Stomach smooth muscle (tissue), 2 donors: Measurements from ENCODE around the gene EIF4G3.
"Not testable (repeated sequence)": the region's sequence is repeated elsewhere in the genome, so short reads cannot be mapped to it uniquely, and the experiment has no call there.

Experiments
- H3K27ac ChIP-seq: one replicate; pipeline ENCODE4 v1.7.0; 2013; ENCODE audit warnings: mild to moderate bottlenecking, low read length, inconsistent platforms
- H3K27me3 ChIP-seq, 2 donors: one replicate each; pipeline ENCODE4 v1.7.0; 2013; ENCODE audit warnings: low read length in 2 of 2; ENCODE audit not compliant: insufficient read depth in 2 of 2, control insufficient read depth in 1 of 2
- H3K36me3 ChIP-seq, 2 donors: one replicate each; pipeline ENCODE4 v1.7.0; 2013; ENCODE audit warnings: low read length in 2 of 2; ENCODE audit not compliant: control insufficient read depth in 2 of 2, insufficient read depth in 2 of 2
- H3K4me1 ChIP-seq: one replicate; pipeline ENCODE4 v1.7.0; 2013; ENCODE audit warnings: low read length; ENCODE audit not compliant: control insufficient read depth, insufficient read depth
- H3K4me3 ChIP-seq, 2 donors: one replicate each; pipeline ENCODE4 v1.7.0; 2013; ENCODE audit warnings: low read length in 2 of 2
- H3K9ac ChIP-seq, 2 donors: one replicate each; pipeline ENCODE4 v1.7.0; 2013; ENCODE audit warnings: low read length in 2 of 2, mild to moderate bottlenecking in 1 of 2
- H3K9me3 ChIP-seq, 2 donors: one replicate each; pipeline ENCODE4 v1.7.0; 2013; ENCODE audit warnings: low read length in 2 of 2; ENCODE audit not compliant: control insufficient read depth in 2 of 2
- donor health status: healthy.
- donor health status: Pancreatic carcinoma.

The EIF4G3 gene

DNA sequence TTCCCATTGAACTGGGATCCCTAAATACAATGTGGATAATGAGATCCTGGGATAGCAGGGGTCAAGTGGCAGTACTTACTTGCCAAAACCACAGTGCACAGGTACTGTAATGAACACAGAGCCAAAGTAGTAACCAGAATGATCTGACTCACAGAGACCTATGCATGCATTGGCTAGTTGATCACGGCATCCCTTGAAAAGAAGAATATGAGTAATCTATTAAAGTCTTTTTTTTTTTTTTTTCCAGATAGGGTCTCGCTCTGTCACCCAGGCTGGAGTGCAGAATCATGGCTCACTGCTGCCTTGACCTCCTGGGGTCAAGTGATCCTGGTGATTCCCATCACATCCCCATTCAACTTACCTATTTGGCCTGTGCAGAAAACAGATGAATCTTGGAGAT, 29.4 kb upstream of the EIF4G3 start:
- Histone ChIP-seq H3K4me1 (no peaks in the 10 kb centered on the region), H3K4me3 (no peak overlapping the region), H3K27ac (no peak overlapping the region), H3K9me3 (no peaks in the 10 kb centered on the region), H3K9ac (no peak overlapping the region), H3K27me3 (no peaks in the 10 kb centered on the region), H3K36me3 (no peaks in the 10 kb centered on the region)

DNA sequence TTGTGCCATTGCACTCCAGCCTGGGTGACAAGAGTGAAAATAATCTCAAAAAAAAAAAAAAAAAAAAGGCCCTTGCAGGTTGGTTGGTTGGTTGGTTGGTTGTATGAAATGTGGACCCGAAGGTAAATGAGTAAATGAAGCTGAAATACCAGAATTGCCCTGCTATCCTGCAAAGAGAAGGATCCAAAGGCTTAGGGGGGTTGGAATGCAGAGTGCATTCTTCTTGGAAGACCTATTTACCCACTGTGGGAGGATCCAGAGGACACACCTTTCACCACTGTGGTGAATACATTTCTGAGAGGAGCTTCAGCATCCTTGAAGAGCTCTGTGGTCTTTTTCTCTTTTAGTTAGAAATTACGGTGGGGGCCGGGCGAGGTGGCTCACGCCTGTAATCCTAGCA, 28.7 kb upstream of the EIF4G3 start:
- H3K9ac ChIP-seq = no peak overlapping the region
- no peak overlapping the region for H3K4me3 ChIP-seq
- H3K27ac ChIP-seq = no peak overlapping the region
- no peaks in the 10 kb centered on the region for H3K4me1 ChIP-seq
- no peaks in the 10 kb centered on the region for H3K9me3 ChIP-seq
- no peaks in the 10 kb centered on the region for H3K36me3 ChIP-seq
- no peaks in the 10 kb centered on the region for H3K27me3 ChIP-seq

DNA sequence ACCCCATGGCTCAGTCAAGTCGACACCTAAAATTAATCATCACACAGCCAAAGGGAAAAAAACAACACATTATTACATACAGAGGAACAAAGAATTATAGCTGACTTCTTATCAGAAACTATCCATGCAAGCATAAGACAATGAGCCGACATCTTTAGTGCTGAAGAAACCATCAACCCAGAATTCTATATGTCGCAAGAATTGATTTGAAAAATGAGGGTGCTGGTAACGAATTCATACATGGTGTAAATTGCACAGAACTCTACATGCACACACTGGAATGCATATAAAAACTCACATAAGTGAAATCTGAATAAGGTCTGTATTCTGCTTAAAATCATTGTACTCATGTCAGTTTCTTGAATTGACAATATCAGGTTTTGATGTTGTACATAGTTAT, 25.0 kb upstream of the EIF4G3 start:
- Histone ChIP-seq H3K4me1 (no peaks in the 10 kb centered on the region), H3K27ac (no peak overlapping the region), H3K36me3 (no peaks in the 10 kb centered on the region), H3K27me3 (peaks cover 3% of the 10 kb centered on the region in 2 donors), H3K4me3 (no peak overlapping the region), H3K9me3 (no peaks in the 10 kb centered on the region), H3K9ac (no peak overlapping the region)

DNA sequence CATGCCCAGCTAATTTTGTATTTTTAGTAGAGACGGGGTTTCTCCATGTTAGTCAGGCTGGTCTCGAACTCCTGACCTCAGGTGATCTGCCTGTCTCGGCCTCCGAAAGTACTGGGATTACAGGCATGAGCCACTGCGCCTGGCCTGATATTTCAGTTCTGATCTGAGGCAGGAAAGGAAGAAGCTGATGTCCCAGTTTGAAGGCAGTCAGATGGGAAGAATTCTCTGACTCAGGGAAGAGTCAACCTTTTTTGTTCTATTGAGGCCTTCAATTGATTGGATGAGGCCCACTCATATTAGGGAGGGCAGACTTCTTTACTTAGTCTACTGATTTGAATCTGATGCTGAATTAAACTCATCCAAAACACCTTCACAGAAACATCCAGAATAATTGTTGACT, 24.5 kb upstream of the EIF4G3 start:
- not testable (repeated sequence) for H3K4me1 ChIP-seq, H3K9ac ChIP-seq, H3K27me3 ChIP-seq, H3K27ac ChIP-seq, H3K36me3 ChIP-seq, H3K4me3 ChIP-seq, H3K9me3 ChIP-seq

DNA sequence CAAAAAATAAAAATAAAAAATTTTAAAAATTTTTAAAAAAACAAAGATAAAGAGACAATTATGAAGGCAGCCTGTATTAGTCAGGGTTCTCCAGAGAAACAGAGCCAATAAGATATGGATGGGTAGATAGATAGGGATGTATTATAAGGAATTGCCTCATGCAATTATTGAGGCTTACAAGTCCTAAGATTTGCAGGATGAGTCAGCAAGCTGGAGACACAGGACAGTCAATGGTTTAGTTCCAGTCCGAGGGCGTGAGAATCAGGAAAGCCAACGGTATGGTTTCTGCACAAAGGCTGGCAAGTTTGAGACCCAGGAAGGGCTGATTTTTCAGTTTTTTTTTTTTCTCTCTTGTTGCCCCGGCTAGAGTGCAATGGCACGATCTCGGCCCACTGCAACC, 24.1 kb upstream of the EIF4G3 start:
- Histone ChIP-seq H3K4me1 (no peaks in the 10 kb centered on the region), H3K27ac (no peak overlapping the region), H3K4me3 (no peak overlapping the region), H3K9me3 (no peaks in the 10 kb centered on the region), H3K9ac (no peak overlapping the region), H3K36me3 (no peaks in the 10 kb centered on the region), H3K27me3 (peaks cover 3 to 5% of the 10 kb centered on the region in 2 donors)

DNA sequence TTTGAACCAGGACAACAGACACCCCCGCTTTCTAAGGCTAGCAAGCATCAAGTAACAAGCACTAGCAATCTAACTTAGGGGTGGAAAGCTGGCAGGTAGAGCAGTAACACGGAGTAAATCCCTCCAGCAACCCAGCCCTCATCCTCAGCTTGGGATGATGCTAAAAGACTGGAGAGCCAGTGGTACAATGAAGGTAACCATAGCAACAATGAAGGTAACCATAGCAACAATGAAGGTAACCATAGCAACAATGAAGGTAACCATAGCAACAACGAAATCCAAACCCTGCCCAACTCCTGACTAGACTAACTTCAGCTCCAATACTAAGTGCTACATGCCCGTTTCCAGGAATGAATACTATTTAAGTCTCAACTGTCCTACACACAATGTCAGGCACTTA, 22.2 kb upstream of the EIF4G3 start:
- Histone ChIP-seq H3K27ac (no peak overlapping the region), H3K27me3 (peaks cover 3 to 5% of the 10 kb centered on the region in 2 donors)

DNA sequence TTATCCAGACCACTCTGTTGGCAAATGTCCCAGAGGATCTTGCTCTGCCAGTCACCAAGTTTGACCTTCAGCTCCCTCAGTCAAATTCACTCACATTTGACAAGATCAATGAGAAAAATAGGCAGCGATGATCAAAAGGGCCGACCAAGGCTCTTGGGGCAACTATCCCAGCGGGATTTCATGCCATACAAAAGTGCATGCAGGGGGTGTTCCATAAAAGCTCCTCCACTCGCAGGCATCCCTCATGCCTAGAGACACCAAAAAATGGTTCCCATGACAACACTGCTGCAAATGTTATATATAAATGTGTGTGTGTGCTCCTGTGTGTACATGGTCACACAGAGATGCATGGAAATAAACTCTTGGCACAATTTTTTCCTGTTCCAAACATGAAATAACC, 16.2 kb upstream of the EIF4G3 start:
- Histone ChIP-seq H3K9ac (no peak overlapping the region), H3K4me3 (no peak overlapping the region), H3K27ac (no peak overlapping the region)

More for the DNA sequence above, 22.2 kb upstream of the EIF4G3 start:
- H3K4me3 ChIP-seq = no peak overlapping the region
- H3K4me1 ChIP-seq = no peaks in the 10 kb centered on the region
- H3K9ac ChIP-seq = no peak overlapping the region
- no peaks in the 10 kb centered on the region for H3K36me3 ChIP-seq
- H3K9me3 ChIP-seq = no peaks in the 10 kb centered on the region

DNA sequence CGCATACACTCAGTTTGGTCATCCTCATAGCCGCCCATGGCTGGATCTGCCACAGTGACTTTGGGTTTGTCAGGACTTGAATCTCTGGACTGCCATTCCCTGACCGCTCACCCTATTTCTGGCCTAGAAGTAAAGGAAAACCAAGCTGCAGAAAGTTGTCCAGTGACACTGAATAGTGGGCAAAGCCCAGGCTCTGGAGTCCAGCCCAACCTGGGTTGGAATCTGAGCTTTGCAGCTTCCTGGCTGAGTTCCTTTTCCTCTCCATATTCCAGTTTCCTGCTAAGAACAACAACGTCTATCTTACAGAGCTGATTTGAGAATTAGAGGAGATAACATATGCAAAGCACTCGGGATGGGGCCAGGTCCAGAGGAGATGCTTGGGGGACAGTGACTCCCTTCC, 15.6 kb upstream of the EIF4G3 start:
- Histone ChIP-seq H3K36me3 (no peaks in the 10 kb centered on the region), H3K27ac (no peak overlapping the region), H3K9me3 (no peaks in the 10 kb centered on the region), H3K9ac (no peak overlapping the region), H3K4me3 (no peak overlapping the region), H3K4me1 (no peaks in the 10 kb centered on the region), H3K27me3 (peaks cover 0 to 2% of the 10 kb centered on the region in 2 donors)

More for the DNA sequence above, 16.2 kb upstream of the EIF4G3 start:
- H3K36me3 ChIP-seq = no peaks in the 10 kb centered on the region
- H3K27me3 ChIP-seq = peaks cover 0 to 2% of the 10 kb centered on the region in 2 donors
- no peaks in the 10 kb centered on the region for H3K4me1 ChIP-seq
- no peaks in the 10 kb centered on the region for H3K9me3 ChIP-seq

DNA sequence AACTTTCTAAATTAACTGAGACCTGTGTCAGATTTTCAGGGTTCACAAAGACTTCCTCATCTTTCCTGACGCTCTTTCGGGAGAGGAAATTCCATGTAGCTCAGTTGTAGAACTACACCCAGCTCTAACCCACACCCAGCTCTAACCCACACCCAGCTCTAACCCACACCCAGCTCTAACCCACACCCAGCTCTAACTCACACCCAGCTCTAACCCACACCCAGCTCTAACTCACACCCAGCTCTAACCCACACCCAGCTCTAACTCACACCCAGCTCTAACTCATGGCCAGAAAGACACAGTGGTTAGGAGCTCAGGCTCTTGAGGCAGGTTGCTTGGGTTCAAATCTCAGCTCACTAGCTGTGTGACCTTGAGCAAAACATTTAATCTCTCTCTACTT, 14.1 kb upstream of the EIF4G3 start:
- H3K9ac ChIP-seq, H3K4me1 ChIP-seq, H3K27me3 ChIP-seq, H3K4me3 ChIP-seq, H3K36me3 ChIP-seq, H3K27ac ChIP-seq, H3K9me3 ChIP-seq: not testable (repeated sequence)

DNA sequence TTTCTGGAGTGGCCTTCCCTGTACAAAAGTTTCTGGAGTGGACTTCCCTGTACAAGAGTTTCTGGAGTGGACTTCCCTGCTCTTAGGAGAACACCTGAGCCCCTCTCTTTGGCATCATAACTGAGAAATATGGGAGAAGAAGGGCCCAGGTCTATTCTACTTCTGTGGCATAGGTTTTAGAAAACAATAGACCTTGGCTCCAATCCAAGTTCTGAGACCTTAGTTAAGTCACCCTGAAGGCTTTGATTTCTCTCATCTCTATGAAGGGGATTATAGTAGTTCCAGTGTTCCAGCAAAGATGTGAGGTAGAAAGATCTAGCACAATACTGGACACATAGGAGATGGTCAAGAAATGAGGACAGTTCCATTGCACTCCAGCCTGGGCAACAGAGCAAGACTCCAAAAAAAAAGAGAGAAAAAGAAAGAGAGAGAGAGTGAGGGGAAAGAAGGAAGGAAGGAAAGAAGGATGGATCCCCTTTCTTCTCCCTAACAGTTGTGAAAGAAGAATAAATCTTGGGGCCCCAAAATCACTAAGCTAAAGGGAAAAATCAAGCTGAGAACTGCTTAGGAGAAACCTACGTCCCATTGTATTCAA, 13.3 kb upstream of the EIF4G3 start:
- no peak overlapping the region for H3K4me3 ChIP-seq
- H3K9me3 ChIP-seq = no peaks in the 10 kb centered on the region
- H3K4me1 ChIP-seq = no peaks in the 10 kb centered on the region
- no peaks in the 10 kb centered on the region for H3K36me3 ChIP-seq
- no peaks in the 10 kb centered on the region for H3K27me3 ChIP-seq
- H3K27ac ChIP-seq = no peak overlapping the region
- H3K9ac ChIP-seq = no peak overlapping the region

DNA sequence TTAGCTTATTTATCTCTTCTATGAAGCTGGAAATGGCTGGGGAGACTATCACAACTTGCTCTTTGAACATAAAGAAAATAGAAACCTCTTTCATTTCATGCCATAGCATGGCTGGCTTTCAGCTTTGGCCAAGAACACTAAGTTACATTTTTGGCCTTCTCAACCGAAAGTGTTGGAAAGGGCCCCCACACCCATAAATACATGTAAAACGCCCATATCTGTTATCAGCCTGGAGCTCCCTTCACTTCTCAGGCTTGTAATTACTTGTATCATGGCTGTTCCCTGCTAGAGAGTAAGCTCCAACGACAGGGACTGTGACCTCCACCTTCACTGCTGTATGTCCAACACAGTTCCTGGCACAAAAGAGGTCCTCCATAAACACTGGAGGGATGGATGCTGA, 12.7 kb upstream of the EIF4G3 start:
- Histone ChIP-seq H3K4me1 (no peaks in the 10 kb centered on the region), H3K9me3 (no peaks in the 10 kb centered on the region), H3K27me3 (no peaks in the 10 kb centered on the region), H3K4me3 (no peak overlapping the region), H3K27ac (no peak overlapping the region), H3K36me3 (no peaks in the 10 kb centered on the region), H3K9ac (no peak overlapping the region)
